Neural progenitor cell (in vitro differentiated cells): ENCODE measurements around the gene ADORA1. TPM values are rescaled to one million over a fixed set of nuclear protein-coding genes. Genes with fewer than 3 reads are reported as not detected.

ENCODE experiments used
- DNase-seq: peaks from one replicate; pipeline ENCODE4 v3.0.0-alpha.2; 2016; ENCODE audit warnings: low spot score
- H2AFZ ChIP-seq: fragments of 200-600 bp; sonication (generic); replicated peaks from 2 replicates; pipeline ENCODE4 v1.6.1; 2016; ENCODE audit warnings: antibody characterized with exemption
- H3F3A ChIP-seq: fragments of 200-600 bp; sonication (generic); 2 replicates; pipeline ENCODE4 v1.6.1; 2016; ENCODE audit warnings: antibody characterized with exemption, low read depth
- H3K27ac ChIP-seq: fragments of 200-600 bp; sonication (generic); 2 replicates; pipeline ENCODE4 v1.5.1; 2016; ENCODE audit warnings: mild to moderate bottlenecking
- H3K27me3 ChIP-seq: fragments of 200-600 bp; sonication (generic); 2 replicates; pipeline ENCODE4 v1.6.1; 2016; ENCODE audit warnings: mild to moderate bottlenecking, moderate library complexity
- H3K36me3 ChIP-seq: fragments of 200-600 bp; sonication (generic); 2 replicates; pipeline ENCODE4 v1.5.1; 2016
- H3K4me1 ChIP-seq: fragments of 200-600 bp; sonication (generic); 2 replicates; pipeline ENCODE4 v1.6.1; 2016; ENCODE audit warnings: mixed run types
- H3K4me2 ChIP-seq: fragments of 200-600 bp; sonication (generic); 2 replicates; pipeline ENCODE4 v1.6.1; 2016
- H3K4me3 ChIP-seq: fragments of 200-600 bp; sonication (generic); 2 replicates; pipeline ENCODE4 v1.5.1; 2016
- H3K79me2 ChIP-seq: fragments of 200-600 bp; sonication (generic); 2 replicates; pipeline ENCODE4 v1.6.1; 2016; ENCODE audit warnings: low read depth
- H3K9ac ChIP-seq: fragments of 200-600 bp; sonication (generic); 2 replicates; pipeline ENCODE4 v1.6.1; 2016
- H3K9me3 ChIP-seq: fragments of 200-600 bp; sonication (generic); 2 replicates; pipeline ENCODE4 v1.5.1; 2016; ENCODE audit warnings: low read depth
- H4K20me1 ChIP-seq: fragments of 200-600 bp; sonication (generic); 2 replicates; pipeline ENCODE4 v1.6.1; 2016; ENCODE audit warnings: low read depth
- H3K27ac Mint-ChIP-seq: 3 replicates; pipeline ENCODE4 v1.8.0; 2021; ENCODE audit warnings: mixed read lengths
- H3K27me3 Mint-ChIP-seq: 2 replicates; pipeline ENCODE4 v1.8.0; 2022; ENCODE audit warnings: low read depth, mild to moderate bottlenecking, inconsistent platforms, moderate library complexity, mixed read lengths; ENCODE audit not compliant: insufficient read depth
- H3K36me3 Mint-ChIP-seq: 3 replicates; pipeline ENCODE4 v1.8.0; 2021; ENCODE audit warnings: mixed read lengths
- H3K4me1 Mint-ChIP-seq: 3 replicates; pipeline ENCODE4 v1.8.0; 2021; ENCODE audit warnings: mixed read lengths
- H3K4me3 Mint-ChIP-seq: 3 replicates; pipeline ENCODE4 v1.8.0; 2021; ENCODE audit warnings: mild to moderate bottlenecking, moderate library complexity, mixed read lengths
- H3K9me3 Mint-ChIP-seq: 3 replicates; pipeline ENCODE4 v1.8.0; 2020; ENCODE audit warnings: mixed read lengths
- EZH2 ChIP-seq: fragments of 200-600 bp; sonication (generic); IDR thresholded peaks from 2 replicates; pipeline ENCODE4 v1.6.1; 2017; ENCODE audit warnings: antibody characterized with exemption, mild to moderate bottlenecking, moderate library complexity
- EZH2phosphoT487 ChIP-seq: fragments of 200-600 bp; sonication (generic); IDR thresholded peaks from 2 replicates; pipeline ENCODE4 v1.6.1; 2017; ENCODE audit warnings: antibody characterized with exemption
- total RNA-seq: library from RNA; depleted of rRNA; stranded (reverse); fragments of >200 nt; gene quantifications from 2 replicates; pipeline ENCODE4 v1.2.3, GENCODE V29; 2015; ENCODE audit warnings: low replicate concordance
- TF ChIP-seq, protein P1 (sequence below): fragments of 200-600 bp; sonication (generic); IDR thresholded peaks from 2 replicates; pipeline ENCODE4 v1.5.1; 2017; ENCODE audit warnings: antibody characterized with exemption, mild to moderate bottlenecking

ADORA1 gene
- total RNA-seq, 1 donor from 2014 or later: 1.1 TPM

DNA sequence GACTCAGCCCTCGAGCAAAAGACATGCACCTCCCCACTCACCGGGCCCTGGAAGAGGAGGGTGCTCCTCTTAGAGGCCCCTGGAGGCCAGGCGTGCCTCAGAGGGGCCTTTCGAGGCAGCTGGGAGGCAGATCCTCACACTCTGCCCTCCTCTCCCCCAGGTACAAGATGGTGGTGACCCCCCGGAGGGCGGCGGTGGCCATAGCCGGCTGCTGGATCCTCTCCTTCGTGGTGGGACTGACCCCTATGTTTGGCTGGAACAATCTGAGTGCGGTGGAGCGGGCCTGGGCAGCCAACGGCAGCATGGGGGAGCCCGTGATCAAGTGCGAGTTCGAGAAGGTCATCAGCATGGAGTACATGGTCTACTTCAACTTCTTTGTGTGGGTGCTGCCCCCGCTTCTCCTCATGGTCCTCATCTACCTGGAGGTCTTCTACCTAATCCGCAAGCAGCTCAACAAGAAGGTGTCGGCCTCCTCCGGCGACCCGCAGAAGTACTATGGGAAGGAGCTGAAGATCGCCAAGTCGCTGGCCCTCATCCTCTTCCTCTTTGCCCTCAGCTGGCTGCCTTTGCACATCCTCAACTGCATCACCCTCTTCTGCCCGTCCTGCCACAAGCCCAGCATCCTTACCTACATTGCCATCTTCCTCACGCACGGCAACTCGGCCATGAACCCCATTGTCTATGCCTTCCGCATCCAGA, 37.7 kb downstream of the ADORA1 start:
- DNase-seq: no peak
- peaks cover 13% of the 10 kb centered on the region for H3K27me3 Mint-ChIP-seq
- H4K20me1 ChIP-seq: no peaks in the 10 kb centered on the region
- TF ChIP-seq EZH2 (no peak), EZH2phosphoT487 (no peak)
- TF ChIP-seq, protein P1, sequence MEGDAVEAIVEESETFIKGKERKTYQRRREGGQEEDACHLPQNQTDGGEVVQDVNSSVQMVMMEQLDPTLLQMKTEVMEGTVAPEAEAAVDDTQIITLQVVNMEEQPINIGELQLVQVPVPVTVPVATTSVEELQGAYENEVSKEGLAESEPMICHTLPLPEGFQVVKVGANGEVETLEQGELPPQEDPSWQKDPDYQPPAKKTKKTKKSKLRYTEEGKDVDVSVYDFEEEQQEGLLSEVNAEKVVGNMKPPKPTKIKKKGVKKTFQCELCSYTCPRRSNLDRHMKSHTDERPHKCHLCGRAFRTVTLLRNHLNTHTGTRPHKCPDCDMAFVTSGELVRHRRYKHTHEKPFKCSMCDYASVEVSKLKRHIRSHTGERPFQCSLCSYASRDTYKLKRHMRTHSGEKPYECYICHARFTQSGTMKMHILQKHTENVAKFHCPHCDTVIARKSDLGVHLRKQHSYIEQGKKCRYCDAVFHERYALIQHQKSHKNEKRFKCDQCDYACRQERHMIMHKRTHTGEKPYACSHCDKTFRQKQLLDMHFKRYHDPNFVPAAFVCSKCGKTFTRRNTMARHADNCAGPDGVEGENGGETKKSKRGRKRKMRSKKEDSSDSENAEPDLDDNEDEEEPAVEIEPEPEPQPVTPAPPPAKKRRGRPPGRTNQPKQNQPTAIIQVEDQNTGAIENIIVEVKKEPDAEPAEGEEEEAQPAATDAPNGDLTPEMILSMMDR: no peak
- H3K9ac ChIP-seq: no peak overlapping the region
- H3K36me3 ChIP-seq: no peaks in the 10 kb centered on the region
- no peaks in the 10 kb centered on the region for H3K79me2 ChIP-seq
- H3K36me3 Mint-ChIP-seq: peaks cover 15% of the 10 kb centered on the region
- no peaks in the 10 kb centered on the region for H3K4me1 ChIP-seq
- no peak overlapping the region for H3K27ac Mint-ChIP-seq
- H3K27me3 ChIP-seq: no peaks in the 10 kb centered on the region
- no peak overlapping the region for H3K4me3 ChIP-seq
- no peak overlapping the region for H3K4me3 Mint-ChIP-seq
- H3K4me2 ChIP-seq: no peak overlapping the region
- H3F3A ChIP-seq: no peaks in the 10 kb centered on the region
- no peak overlapping the region for H3K27ac ChIP-seq
- peaks cover 3% of the 10 kb centered on the region for H3K9me3 Mint-ChIP-seq
- H2AFZ ChIP-seq: no peak overlapping the region
- peaks cover 26% of the 10 kb centered on the region for H3K4me1 Mint-ChIP-seq
- no peaks in the 10 kb centered on the region for H3K9me3 ChIP-seq

GRCh38 chr1:203165800-203166161, 38.3 kb downstream of the ADORA1 start:
- Mint-ChIP-seq H3K27me3 (peaks cover 13% of the 10 kb centered on the region), H3K4me3 (no peak overlapping the region), H3K4me1 (peaks cover 26% of the 10 kb centered on the region), H3K36me3 (peaks cover 14% of the 10 kb centered on the region), H3K27ac (no peak overlapping the region), H3K9me3 (peaks cover 3% of the 10 kb centered on the region)
- H3K9me3 ChIP-seq: no peaks in the 10 kb centered on the region
- H2AFZ ChIP-seq: no peak overlapping the region
- H3K27ac ChIP-seq: no peak overlapping the region
- no peaks in the 10 kb centered on the region for H3K36me3 ChIP-seq
- TF ChIP-seq EZH2: no peak
- TF ChIP-seq, protein P1: no peak
- TF ChIP-seq EZH2phosphoT487: no peak
- no peak overlapping the region for H3K4me3 ChIP-seq
- H3K79me2 ChIP-seq: no peaks in the 10 kb centered on the region
- H3K9ac ChIP-seq: no peak overlapping the region
- H4K20me1 ChIP-seq: no peaks in the 10 kb centered on the region
- no peaks in the 10 kb centered on the region for H3F3A ChIP-seq
- no peak for DNase-seq
- no peaks in the 10 kb centered on the region for H3K4me1 ChIP-seq
- no peaks in the 10 kb centered on the region for H3K27me3 ChIP-seq
- H3K4me2 ChIP-seq: no peak overlapping the region

- Histone ChIP-seq H3K4me3 (no peak overlapping the region), H3K9ac (no peak overlapping the region), H3K27ac (no peak overlapping the region), H3K9me3 (no peaks in the 10 kb centered on the region), H2AFZ (no peak overlapping the region), H3K27me3 (no peaks in the 10 kb centered on the region), H4K20me1 (no peaks in the 10 kb centered on the region), H3F3A (no peaks in the 10 kb centered on the region), H3K4me2 (no peak overlapping the region), H3K36me3 (no peaks in the 10 kb centered on the region), H3K4me1 (no peaks in the 10 kb centered on the region), H3K79me2 (no peaks in the 10 kb centered on the region)
- Mint-ChIP-seq H3K9me3 (peaks cover 3% of the 10 kb centered on the region), H3K27me3 (peaks cover 12% of the 10 kb centered on the region), H3K4me1 (peaks cover 23% of the 10 kb centered on the region), H3K4me3 (no peak overlapping the region), H3K27ac (peak overlapping the region; percentile 77), H3K36me3 (peaks cover 11% of the 10 kb centered on the region)
- no peak for DNase-seq
- TF ChIP-seq EZH2phosphoT487 (no peak), EZH2 (no peak)
- TF ChIP-seq, protein P1: peak; percentile 26
Observed at GRCh38 chr1:203166192-203166940, 38.8 kb downstream of the ADORA1 start.
